T47D (cell line): ENCODE measurements around the gene VWA3A.

Experiments
- DNase-seq, 2 experiments: peaks; one replicate each; pipeline versions ENCODE4 v3.0.0 to v3.0.0-alpha.2; 2011 to 2012; ENCODE audit warnings: low read depth in 1 of 2, low spot score in 1 of 2
- JUND ChIP-seq: IDR thresholded peaks from 2 replicates; pipeline ENCODE4 v1.6.1; 2012; ENCODE audit warnings: low read depth
- in situ Hi-C: cut with HindIII; loops from 2 replicates; pipeline ENCODE4 v1.10.0; 2016; ENCODE audit warnings: low sequenced_read_pairs, low pct_unique_long_range_greater_than_20kb

VWA3A gene

DNA sequence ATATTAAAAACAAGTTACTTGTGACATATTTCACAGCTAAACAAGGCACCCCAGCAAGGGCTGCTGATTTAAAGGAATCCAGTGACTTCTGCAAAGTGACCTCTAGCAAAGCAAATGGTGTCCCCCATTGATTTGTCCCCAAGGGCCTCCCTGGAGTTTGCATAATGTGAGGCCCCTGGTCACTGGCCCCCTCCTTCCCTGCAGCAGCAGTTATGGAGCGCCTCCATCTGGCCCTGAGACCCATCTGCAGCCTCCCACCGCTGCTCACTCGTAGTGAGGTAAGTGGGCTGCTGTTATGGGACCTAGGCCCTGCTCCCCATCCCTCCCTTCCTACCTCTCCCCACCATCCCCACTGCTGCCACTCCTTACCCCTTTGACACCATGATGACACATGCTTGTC lies 94.2 kb downstream of the VWA3A start:
- in situ Hi-C loops, result no loop called here
- TF ChIP-seq JUND, result no peak
- no peak for DNase-seq

DNA sequence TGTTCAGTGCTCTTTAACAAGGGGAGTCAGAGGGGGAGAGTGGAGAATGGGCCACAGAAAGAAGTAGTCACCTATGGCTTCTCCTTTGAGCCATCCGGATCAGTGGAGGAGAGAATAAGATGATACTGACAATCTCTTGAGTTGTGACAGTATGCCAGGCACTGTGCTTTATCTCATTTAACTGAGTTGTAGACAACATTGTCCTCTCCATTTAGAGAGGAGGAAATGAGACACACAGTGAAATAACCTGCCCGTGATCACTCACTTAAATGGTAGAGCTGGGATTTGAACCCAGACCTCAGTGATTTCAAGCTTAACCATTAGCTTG lies 95.9 kb downstream of the VWA3A start:
- in situ Hi-C loops, result no loop called here
- TF ChIP-seq JUND, result no peak
- DNase-seq, result no peak

- no peak for TF ChIP-seq JUND
- in situ Hi-C loops, result no loop called here
- peak; percentile 54 to 89 for DNase-seq
Measured at GRCh38 chr16:22188595-22189442, 96.5 kb downstream of the VWA3A start.

- DNase-seq, result no peak
- in situ Hi-C loops, result no loop called here
- no peak for TF ChIP-seq JUND
Measured at GRCh38 chr16:22189473-22190080, 97.2 kb downstream of the VWA3A start.

DNA sequence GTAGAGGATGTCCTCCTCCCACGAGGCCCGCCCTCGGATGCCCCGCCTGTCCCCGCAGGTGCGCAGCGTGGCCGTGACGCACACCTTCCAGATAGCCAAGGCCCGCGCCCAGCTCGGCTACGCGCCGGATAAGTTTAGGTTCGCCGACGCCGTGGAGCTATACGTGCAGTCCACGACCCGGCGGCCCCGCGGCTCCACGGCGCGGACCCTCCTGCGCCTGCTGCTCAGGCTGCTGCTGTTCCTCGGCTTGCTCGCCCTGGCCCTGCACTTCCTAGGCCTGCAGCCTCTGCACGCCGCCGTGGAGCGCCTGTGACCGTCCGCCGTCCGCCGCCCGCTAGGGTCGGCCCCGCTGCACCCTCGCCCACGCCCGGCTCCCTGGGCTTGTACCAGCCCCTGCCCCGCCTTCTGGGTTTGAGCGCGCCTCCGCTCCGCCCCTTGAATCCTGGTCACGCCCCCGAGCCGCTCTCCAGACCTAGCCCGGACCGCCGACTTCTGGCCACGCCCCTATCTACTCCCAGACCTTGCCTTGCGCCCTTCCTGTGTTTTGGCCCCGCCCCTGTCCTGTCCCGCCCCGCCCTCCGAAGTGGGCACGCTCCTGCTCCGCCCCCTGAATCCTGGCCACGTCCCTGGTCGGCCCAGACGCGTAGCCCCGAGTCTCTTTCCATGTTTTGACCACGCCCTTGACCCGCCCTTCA lies 97.9 kb downstream of the VWA3A start:
- peak; percentile 74 to 75 for DNase-seq
- TF ChIP-seq JUND, result no peak
- in situ Hi-C loops, result no loop called here

DNA sequence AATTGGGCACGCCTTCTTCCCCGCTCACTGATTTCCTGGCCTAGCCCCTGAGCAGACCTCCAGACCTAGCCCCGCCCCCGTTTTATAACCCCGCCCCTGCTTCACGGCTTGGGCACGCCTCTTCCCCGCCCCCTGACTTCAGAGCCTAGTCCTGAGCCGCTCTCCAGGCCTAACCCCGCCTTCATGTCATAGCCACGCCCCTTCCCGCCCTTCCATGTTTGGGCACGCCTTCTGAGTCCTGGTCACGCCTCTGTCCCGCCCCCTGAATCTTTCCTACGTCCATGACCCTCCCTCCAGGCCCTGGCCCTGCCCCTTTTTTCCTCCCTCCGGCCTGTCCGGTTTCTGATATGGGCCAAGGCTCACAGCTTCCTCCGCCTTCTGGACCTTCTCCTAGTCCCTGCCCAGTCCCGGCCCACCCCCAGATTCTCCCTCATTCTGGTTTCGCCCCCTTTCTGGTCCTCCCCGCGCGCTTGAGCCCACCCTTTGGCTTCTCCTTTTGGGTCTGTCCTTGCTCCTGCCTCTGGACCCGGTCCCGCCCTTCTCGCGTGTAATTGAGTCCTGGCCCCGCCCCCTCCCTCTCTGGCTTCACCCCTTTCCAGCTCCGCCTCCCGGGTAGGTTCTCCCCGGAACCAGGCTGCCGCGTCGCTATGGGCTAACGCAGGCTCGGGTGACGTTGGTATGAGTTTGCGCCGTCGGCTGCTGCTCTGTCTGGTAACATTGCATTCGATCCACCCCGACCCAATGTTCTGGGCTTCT lies 98.6 kb downstream of the VWA3A start:
- TF ChIP-seq JUND, result no peak
- in situ Hi-C loops, result no loop called here
- DNase-seq, result peak; percentile 78 to 99

DNA sequence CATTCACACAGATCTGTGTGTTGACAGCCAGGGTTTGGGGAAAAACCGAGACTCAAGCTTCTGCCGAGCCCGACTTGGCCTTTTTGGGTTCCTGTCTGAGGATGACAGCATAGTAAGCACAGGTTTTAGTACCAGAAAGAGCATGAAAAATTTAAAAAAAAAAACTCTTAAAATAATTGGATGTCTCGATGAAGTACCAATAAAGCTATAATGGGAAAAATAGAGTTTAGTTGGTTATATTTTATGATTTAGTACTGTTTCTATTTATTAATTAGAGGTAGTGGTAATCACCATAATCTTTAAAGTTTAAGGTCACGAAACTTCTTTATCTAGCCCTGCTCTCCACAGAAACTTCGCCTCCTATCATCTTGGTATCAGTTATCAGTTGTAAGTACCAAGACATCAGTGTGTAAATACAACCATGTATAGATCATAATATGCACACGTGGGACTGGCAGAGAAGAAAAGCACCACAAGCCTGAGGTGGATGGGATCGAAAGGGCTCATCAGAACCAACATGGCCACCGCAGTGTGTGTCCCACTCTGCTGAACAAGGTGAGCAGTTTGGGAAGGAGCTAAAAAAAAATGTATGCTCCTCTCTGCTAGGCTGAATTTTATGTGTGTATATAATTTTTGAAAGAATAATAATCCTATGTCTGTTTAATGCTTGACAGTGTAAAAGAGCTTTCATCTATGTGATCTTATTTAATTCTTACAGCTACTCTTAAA lies 99.4 kb downstream of the VWA3A start:
- DNase-seq, result peak in 1 of 2 experiments; percentile 27
- no peak for TF ChIP-seq JUND
- in situ Hi-C loops, result no loop called here

- DNase-seq, result peak in 1 of 2 experiments; percentile 50
- in situ Hi-C loops, result no loop called here
- TF ChIP-seq JUND, result no peak
Measured at GRCh38 chr16:22192261-22193062, 100.1 kb downstream of the VWA3A start.

DNA sequence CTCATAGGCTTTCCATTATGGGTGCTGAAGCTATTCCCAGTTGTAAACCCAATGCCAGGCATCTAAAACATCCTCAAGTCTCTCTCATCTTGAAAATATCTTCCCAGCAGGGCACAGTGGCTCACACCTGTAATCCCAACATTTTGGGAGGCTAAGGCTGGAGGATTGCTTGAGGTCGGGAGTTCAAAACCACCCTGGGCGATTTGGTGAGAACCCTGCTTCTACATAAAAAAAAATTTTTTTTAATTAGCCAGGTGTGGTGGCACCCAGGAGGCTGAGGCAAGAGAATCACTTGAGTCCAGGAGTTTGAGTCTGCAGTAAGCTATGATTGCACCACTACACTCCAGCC lies 100.7 kb downstream of the VWA3A start:
- in situ Hi-C loops, result no loop called here
- no peak for TF ChIP-seq JUND
- DNase-seq, result no peak

DNA sequence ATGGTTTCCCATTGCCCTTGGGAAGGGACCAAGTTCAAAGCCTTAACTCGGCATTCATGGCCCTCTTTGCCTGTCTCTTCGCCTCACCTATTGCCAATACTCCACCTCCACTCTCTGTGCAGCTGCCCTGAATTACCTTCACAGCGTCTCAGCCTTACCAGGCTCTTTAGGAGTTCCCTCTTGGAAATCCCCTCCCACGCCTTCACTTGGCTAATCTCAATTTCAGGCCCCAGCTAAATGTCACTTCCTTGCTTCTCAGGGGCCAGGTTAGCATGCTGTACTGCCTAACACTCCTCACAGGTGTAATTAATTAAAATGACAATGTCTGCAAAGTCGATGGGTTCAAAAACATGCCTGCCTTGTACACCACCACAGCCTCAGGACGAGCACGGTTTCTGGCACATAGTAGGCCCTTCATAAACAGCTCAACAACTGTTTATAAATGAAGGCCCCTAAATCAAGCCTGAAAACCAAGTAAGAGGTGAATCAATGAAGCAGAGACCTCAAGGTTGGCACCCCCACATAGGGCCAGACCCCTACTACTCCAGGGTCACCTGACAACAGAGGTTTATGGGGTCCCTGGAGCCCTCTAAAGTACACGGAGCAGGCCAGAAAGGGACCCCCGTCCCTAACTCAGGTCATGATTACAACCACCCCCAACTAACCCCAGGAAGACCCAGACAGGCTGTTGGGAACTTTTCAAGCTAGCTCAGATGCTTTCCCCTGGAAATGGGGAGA lies 102.5 kb downstream of the VWA3A start:
- in situ Hi-C loops, result no loop called here
- no peak for TF ChIP-seq JUND
- DNase-seq, result no peak

GRCh38 chr16:22195445-22195694 lies 103.0 kb downstream of the VWA3A start:
- TF ChIP-seq JUND, result no peak
- in situ Hi-C loops, result no loop called here

More at GRCh38 chr16:22195445-22195694, 103.0 kb downstream of the VWA3A start:
- DNase-seq, result no peak
